ENCODE measurements around the gene OVOL1. TPM values are rescaled to one million over a fixed set of nuclear protein-coding genes. Genes with fewer than 3 reads are reported as not detected.

The OVOL1 gene
- total and polyA plus RNA-seq, 2 of the 8 experiments (the other 6 are each of a cell fraction or from before 2014, with no cell fraction given): 2.6 to 3.4 TPM

DNA sequence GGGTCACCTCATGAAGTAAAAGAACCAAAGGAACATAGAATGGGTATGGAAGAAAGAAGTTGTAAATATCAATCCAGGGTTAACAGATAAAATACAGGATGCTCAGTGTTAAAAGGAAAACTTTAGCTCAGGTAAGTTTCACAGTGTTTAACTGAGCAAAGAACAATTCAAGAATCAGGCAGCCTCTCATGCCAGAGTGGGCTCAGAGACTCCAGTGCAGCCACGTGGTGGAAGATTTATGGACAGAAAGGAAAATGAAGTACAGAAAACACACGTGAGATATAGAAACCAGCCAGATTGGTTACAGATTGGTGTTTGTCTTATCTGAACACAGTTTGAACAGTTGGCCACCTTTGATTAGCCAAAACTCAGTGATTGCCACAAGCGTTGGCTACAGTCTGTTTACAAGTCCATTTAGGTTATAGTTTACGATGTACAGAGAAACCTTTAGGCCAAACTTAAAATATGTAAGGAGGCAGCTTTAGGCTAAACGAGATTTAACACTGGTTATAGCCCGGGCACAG lies 15.2 kb upstream of the OVOL1 start (continued):
- TF ChIP-seq HDAC6 (IDR thresholded peaks at IDR 0.05; ENCODE audit: low read depth, low read length): no peak
